ENCODE data around the gene SMCP.

Gene SMCP, protein sequence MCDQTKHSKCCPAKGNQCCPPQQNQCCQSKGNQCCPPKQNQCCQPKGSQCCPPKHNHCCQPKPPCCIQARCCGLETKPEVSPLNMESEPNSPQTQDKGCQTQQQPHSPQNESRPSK

GRCh38 chr1:152878042-152878441, at the start of gene SMCP:
SMCP (plus strand) TSS chr1:152878322; CDS start chr1:152884423, 6,101 bp downstream.
- in situ Hi-C loops (cut with HindIII; ENCODE audit: low pct_unique_long_range_greater_than_20kb, low sequenced_read_pairs), result no loop called here
- no peak for TF ChIP-seq JUND (IDR thresholded peaks at IDR 0.05; ENCODE audit: low read depth)
- peak in 1 of 2 experiments; percentile 31 for DNase-seq (ENCODE audit: low read depth in 1 of 2, low spot score in 1 of 2)

GRCh38 chr1:152836870-152837269, 41.3 kb upstream of the SMCP start:
- in situ Hi-C loops (cut with HindIII; ENCODE audit: low pct_unique_long_range_greater_than_20kb, low sequenced_read_pairs), result no loop called here
- TF ChIP-seq JUND (IDR thresholded peaks at IDR 0.05; ENCODE audit: low read depth), result no peak
- no peak for DNase-seq (ENCODE audit: low read depth in 1 of 2, low spot score in 1 of 2)

- TF ChIP-seq JUND (IDR thresholded peaks at IDR 0.05; ENCODE audit: low read depth), result no peak
- in situ Hi-C loops (cut with HindIII; ENCODE audit: low pct_unique_long_range_greater_than_20kb, low sequenced_read_pairs), result no loop called here
- no peak for DNase-seq (ENCODE audit: low read depth in 1 of 2, low spot score in 1 of 2)
Observed at GRCh38 chr1:152842556-152842955, 35.6 kb upstream of the SMCP start, which contains the start of gene LCE6A. LCE6A (plus strand) TSS chr1:152842856; CDS start chr1:152843521, 665 bp downstream.

DNA sequence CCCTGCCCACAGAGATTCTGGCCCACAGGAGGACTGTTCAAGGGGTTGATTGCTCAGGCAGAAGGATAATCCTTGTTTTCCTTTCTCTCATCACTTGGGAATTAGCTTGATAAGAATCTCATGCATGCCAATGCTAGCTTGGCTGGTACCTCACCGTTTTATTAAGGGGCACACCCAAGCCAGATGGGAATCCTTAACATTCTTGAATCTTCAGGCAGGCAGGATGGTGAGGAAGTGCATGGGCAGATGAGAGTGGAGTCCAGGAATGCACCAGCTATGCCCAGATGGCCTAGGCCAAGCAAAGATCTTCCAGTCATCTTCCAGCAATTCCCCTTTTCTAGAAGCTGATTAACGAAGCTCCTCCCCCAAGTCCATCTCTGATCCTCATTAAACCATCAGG, 22.5 kb upstream of the SMCP start:
- DNase-seq (ENCODE audit: low read depth in 1 of 2, low spot score in 1 of 2), result no peak
- in situ Hi-C loops (cut with HindIII; ENCODE audit: low pct_unique_long_range_greater_than_20kb, low sequenced_read_pairs), result no loop called here
- no peak for TF ChIP-seq JUND (IDR thresholded peaks at IDR 0.05; ENCODE audit: low read depth)

DNA sequence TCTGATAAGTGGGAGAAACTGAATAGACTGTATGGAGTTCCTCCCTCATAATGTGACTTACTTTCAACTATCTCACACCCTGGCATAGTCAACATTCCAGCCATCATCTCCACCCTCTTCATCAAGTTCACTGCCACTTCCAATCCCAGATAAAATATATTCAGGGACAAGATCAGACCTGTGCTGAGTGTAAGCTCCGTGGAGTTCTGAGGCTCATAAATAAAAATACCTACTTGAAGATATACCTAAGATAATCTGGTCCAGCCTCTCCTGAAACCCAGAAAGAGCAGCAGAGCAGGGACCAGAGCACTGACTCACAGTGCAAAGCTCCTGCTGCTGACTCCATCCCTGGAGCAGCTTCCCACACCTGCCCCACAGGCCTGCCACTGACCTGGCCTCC, 20.1 kb upstream of the SMCP start:
- TF ChIP-seq JUND (IDR thresholded peaks at IDR 0.05; ENCODE audit: low read depth), result no peak
- no peak for DNase-seq (ENCODE audit: low read depth in 1 of 2, low spot score in 1 of 2)
- in situ Hi-C loops (cut with HindIII; ENCODE audit: low pct_unique_long_range_greater_than_20kb, low sequenced_read_pairs), result no loop called here

DNA sequence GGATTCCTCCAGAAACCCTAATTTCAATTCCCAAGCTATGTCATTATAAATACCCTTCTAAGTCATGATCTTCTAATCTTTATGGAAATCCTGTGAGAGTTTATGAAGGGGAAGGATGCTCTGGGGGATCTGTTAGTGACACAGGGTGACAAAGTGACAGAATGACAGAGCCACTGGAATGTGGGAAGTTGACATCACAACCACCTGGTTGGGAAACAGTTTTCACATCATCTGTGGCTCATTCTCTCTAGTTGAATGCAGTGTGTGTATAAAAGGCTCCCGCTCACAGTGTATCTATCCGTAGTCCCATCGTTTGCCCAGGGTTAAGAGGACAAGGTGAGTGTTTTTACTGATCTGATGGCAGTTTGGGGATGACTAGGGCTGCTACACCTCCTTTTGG, 18.4 kb upstream of the SMCP start, which contains the start of gene LCE7A:
LCE7A (plus strand) TSS at position 301 of the 400 bp plus-strand sequence. CDS start 702 bp downstream, outside the sequence.
- TF ChIP-seq JUND (IDR thresholded peaks at IDR 0.05; ENCODE audit: low read depth), result no peak
- in situ Hi-C loops (cut with HindIII; ENCODE audit: low pct_unique_long_range_greater_than_20kb, low sequenced_read_pairs), result no loop called here

GRCh38 chr1:152860129-152860528, 18.0 kb upstream of the SMCP start:
- TF ChIP-seq JUND (IDR thresholded peaks at IDR 0.05; ENCODE audit: low read depth), result no peak
- in situ Hi-C loops (cut with HindIII; ENCODE audit: low pct_unique_long_range_greater_than_20kb, low sequenced_read_pairs), result no loop called here
- no peak for DNase-seq (ENCODE audit: low read depth in 1 of 2, low spot score in 1 of 2)

More for the DNA sequence above, 18.4 kb upstream of the SMCP start, which contains the start of gene LCE7A:
- no peak for DNase-seq (ENCODE audit: low read depth in 1 of 2, low spot score in 1 of 2)

GRCh38 chr1:152861374-152861773, 16.7 kb upstream of the SMCP start:
- no peak for DNase-seq (ENCODE audit: low read depth in 1 of 2, low spot score in 1 of 2)
- no peak for TF ChIP-seq JUND (IDR thresholded peaks at IDR 0.05; ENCODE audit: low read depth)
- in situ Hi-C loops (cut with HindIII; ENCODE audit: low pct_unique_long_range_greater_than_20kb, low sequenced_read_pairs), result no loop called here

- in situ Hi-C loops (cut with HindIII; ENCODE audit: low pct_unique_long_range_greater_than_20kb, low sequenced_read_pairs), result no loop called here
- no peak for TF ChIP-seq JUND (IDR thresholded peaks at IDR 0.05; ENCODE audit: low read depth)
- no peak for DNase-seq (ENCODE audit: low read depth in 1 of 2, low spot score in 1 of 2)
Observed at GRCh38 chr1:152864443-152864842, 13.7 kb upstream of the SMCP start.

GRCh38 chr1:152866321-152866720, 11.8 kb upstream of the SMCP start:
- TF ChIP-seq JUND (IDR thresholded peaks at IDR 0.05; ENCODE audit: low read depth), result no peak
- in situ Hi-C loops (cut with HindIII; ENCODE audit: low pct_unique_long_range_greater_than_20kb, low sequenced_read_pairs), result no loop called here
- no peak for DNase-seq (ENCODE audit: low read depth in 1 of 2, low spot score in 1 of 2)

DNA sequence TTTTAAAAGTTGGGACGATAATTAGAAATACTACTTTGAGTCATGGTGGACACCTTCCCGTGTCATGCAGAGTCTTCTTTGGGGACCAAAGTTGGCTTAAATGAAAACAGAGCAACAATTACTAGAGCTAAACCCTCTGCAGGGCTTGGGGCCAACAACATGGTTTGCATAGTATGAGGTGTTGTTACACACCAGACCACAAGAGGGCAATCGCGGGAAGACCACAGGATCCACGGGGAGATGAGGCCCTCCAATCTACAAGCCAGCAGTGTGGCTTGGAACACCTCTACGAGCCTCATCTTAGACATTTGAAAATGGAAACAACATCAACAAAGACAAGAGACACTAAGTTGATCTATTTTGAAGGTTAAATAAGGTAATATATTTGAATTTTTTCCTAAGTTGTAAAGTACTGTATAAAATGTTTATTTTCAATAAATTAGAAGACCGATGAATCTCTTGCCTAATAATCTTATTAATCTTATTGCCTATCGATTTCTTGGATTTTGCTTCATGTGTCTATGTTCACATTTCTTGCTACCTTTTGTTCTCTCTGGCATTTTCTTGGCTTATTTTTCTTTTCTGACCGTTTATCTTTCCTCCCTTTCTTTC, 8.2 kb upstream of the SMCP start:
- in situ Hi-C loops (cut with HindIII; ENCODE audit: low pct_unique_long_range_greater_than_20kb, low sequenced_read_pairs), result no loop called here
- no peak for TF ChIP-seq JUND (IDR thresholded peaks at IDR 0.05; ENCODE audit: low read depth)
- peak; percentile 67 to 89 for DNase-seq (ENCODE audit: low read depth in 1 of 2, low spot score in 1 of 2)

DNA sequence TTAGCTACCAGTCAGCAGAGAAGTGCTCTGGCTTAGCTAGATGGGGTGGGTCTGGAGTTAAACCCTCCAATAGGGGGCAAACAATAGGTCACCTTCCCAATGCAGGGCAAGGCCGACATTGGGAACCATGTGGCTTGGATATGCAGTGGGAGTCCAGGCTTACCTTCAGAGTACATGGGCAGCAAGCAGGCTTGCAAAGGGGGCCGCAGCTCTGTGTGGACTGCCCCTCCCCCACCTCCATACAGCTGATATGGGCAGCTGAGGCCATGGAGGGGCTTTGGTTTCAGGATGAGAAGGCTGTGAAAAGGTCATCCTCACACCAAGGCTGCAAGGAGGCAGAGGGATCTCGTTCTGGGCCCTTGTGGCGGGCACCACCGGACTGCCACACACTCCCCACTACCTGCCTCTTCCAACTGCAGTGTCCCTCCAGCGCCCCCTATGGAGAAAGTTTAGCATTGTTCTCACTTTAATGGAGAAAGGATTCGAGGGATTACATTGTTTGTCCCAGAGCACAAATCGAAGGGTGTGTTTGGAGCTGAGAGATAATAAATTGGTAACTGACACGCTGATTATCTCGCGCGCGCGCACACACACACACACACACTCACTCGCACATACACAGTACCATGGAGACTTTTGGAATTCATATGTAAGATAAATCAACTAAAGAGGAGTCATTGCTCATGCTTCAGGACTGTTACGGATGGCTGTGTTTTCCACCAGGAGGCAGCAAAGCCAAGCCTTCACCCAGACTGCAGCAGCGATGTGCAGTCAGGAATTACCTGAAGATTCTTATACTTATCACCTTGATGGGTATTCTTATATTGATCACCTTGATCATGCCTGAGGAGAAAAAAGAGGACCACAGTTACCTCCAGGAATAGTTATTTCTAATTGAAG, 7.0 kb upstream of the SMCP start:
- TF ChIP-seq JUND (IDR thresholded peaks at IDR 0.05; ENCODE audit: low read depth), result no peak
- peak; percentile 54 to 88 for DNase-seq (ENCODE audit: low read depth in 1 of 2, low spot score in 1 of 2)

DNA sequence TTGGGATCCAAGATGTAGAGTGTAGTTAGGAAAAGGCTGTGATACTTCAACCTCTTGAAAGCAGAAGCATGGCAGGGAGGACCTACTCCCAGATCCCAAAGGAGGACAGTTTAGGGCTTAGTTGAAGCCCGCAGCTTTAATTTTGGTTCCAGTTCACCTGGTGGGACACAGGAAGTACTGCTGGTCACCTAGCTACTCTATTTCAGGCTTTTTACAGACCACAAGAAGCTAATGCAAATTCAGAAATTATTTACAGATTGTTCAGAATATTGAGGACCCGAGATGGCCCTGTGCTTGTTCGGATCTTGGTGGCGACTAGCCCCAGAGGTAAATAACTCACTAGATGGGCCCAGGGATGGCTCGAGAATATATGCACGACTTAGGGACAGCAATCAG, 6.4 kb upstream of the SMCP start:
- in situ Hi-C loops (cut with HindIII; ENCODE audit: low pct_unique_long_range_greater_than_20kb, low sequenced_read_pairs), result no loop called here
- TF ChIP-seq JUND (IDR thresholded peaks at IDR 0.05; ENCODE audit: low read depth), result no peak
- DNase-seq (ENCODE audit: low read depth in 1 of 2, low spot score in 1 of 2), result no peak

More for the DNA sequence above, 7.0 kb upstream of the SMCP start:
- in situ Hi-C loops (cut with HindIII; ENCODE audit: low pct_unique_long_range_greater_than_20kb, low sequenced_read_pairs), result no loop called here

Data from T47D (cell line).